Effector memory CD4-positive, alpha-beta T cell (primary cell): ENCODE results near the gene PPP2R2B.

Source experiments
- DNase-seq, 3 donors: peaks; one replicate each; pipeline ENCODE4 v3.0.0-alpha.2; 2020
- H3K27ac ChIP-seq: 2 replicates; pipeline ENCODE4 v1.7.0; 2013; ENCODE audit warnings: mild to moderate bottlenecking, low read length, moderate library complexity; ENCODE audit not compliant: insufficient read depth, poor library complexity, severe bottlenecking
- H3K27me3 ChIP-seq: replicated peaks from 2 replicates; pipeline ENCODE4 v1.7.0; 2013; ENCODE audit warnings: mild to moderate bottlenecking, low read length; ENCODE audit not compliant: insufficient read depth, control insufficient read depth, poor library complexity, severe bottlenecking
- H3K36me3 ChIP-seq: 2 replicates; pipeline ENCODE4 v1.7.0; 2013; ENCODE audit warnings: mild to moderate bottlenecking, low read length, moderate library complexity; ENCODE audit not compliant: control insufficient read depth, insufficient read depth
- H3K4me1 ChIP-seq: 2 replicates; pipeline ENCODE4 v1.7.0; 2013; ENCODE audit warnings: low read length, mild to moderate bottlenecking; ENCODE audit not compliant: control insufficient read depth, insufficient read depth, poor library complexity, severe bottlenecking
- H3K4me3 ChIP-seq: 2 replicates; pipeline ENCODE4 v1.7.0; 2013; ENCODE audit warnings: low read length, low read depth, mild to moderate bottlenecking; ENCODE audit not compliant: insufficient read depth, poor library complexity, severe bottlenecking
- H3K9me3 ChIP-seq: 2 replicates; pipeline ENCODE4 v1.7.0; 2013; ENCODE audit warnings: mild to moderate bottlenecking, low read length, moderate library complexity; ENCODE audit not compliant: control insufficient read depth

Gene PPP2R2B

DNA sequence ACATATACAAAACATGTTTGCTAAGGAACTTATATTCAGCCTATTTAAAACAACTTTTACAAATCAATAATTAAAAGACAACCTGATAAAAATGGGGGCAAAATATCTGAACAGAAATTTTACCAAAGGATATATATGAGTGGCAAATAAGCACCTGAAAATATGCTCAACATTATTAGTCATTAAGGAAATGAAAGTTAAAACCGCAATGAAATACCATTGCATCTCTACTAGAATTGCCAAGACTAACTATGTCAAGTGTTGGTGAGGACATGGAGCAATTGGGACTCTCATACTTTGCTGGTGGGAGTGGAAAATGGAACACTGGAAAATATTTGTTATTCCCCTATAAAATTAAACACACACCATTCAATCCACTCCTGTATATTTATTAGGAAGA is 26.3 kb upstream of the PPP2R2B start:
- Histone ChIP-seq H3K4me1 (no peaks in the 10 kb centered on the region), H3K36me3 (no peaks in the 10 kb centered on the region), H3K27ac (no peak overlapping the region), H3K27me3 (no peaks in the 10 kb centered on the region), H3K9me3 (no peaks in the 10 kb centered on the region), H3K4me3 (no peak overlapping the region)
- DNase-seq, result no peak

DNA sequence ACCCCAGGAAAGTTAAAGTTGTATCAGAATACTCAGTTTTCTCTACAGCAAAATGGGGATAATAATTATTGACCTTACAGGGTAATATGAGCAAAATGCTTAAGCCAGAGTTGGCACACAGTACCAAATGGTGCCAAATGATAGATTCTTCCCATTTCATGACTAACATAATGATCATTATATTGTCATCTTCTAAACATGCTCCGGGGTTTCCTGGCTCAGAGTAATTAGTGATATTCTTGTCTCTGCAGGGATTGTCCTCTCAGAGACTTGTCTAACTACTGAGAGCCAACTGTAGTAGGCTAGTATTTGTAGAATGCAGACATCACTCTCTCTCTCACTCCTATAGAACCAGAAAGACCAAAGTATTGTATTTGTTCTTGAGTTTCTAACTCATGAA is 25.2 kb upstream of the PPP2R2B start:
- no peaks in the 10 kb centered on the region for H3K36me3 ChIP-seq
- H3K4me1 ChIP-seq, result no peaks in the 10 kb centered on the region
- H3K27me3 ChIP-seq, result no peaks in the 10 kb centered on the region
- no peak overlapping the region for H3K27ac ChIP-seq
- H3K9me3 ChIP-seq, result no peaks in the 10 kb centered on the region
- no peak overlapping the region for H3K4me3 ChIP-seq
- no peak for DNase-seq

DNA sequence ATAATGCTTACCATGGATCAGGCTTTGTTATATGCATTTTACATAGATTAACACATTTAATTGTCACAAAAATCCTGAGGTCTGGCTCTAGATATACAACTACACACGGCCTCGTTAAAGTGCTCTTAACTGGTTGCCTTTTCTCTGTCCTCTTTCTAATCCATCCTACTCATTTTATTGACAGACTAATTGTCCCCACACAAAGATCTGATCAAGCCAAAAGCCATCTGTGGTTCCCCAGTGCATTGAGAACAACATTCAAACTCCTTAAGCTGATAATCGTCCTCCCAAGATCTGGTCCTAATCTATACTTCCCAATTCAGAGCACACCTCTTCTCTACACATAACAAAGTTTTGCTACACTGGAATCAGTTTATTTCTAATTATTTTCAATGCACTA is 23.9 kb upstream of the PPP2R2B start:
- Histone ChIP-seq H3K27ac (no peak overlapping the region), H3K9me3 (no peaks in the 10 kb centered on the region), H3K36me3 (no peaks in the 10 kb centered on the region), H3K27me3 (no peaks in the 10 kb centered on the region), H3K4me3 (no peak overlapping the region), H3K4me1 (no peaks in the 10 kb centered on the region)
- DNase-seq, result no peak

DNA sequence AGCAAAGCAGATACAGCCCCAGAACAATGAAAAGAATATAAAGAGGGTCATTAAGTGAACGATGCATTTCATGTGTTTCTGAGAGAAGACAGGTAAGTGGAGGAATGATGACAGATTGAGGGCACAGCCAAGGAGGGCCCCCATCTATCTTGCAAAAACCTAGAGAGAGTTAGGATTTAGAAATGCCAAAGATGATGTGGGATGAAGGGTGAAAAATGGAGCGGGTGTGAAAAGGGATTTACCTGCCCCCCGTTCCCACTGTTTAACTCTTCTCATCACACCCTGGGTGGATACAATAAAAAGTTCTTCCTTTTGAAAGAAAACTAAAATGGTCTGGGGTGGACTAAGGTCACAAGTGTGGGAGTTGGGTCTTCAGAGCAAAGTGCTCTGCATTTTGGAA is 18.5 kb upstream of the PPP2R2B start:
- no peaks in the 10 kb centered on the region for H3K27me3 ChIP-seq
- H3K9me3 ChIP-seq, result no peaks in the 10 kb centered on the region
- H3K36me3 ChIP-seq, result no peaks in the 10 kb centered on the region
- no peak overlapping the region for H3K27ac ChIP-seq
- DNase-seq, result no peak
- H3K4me3 ChIP-seq, result no peak overlapping the region
- H3K4me1 ChIP-seq, result no peaks in the 10 kb centered on the region

DNA sequence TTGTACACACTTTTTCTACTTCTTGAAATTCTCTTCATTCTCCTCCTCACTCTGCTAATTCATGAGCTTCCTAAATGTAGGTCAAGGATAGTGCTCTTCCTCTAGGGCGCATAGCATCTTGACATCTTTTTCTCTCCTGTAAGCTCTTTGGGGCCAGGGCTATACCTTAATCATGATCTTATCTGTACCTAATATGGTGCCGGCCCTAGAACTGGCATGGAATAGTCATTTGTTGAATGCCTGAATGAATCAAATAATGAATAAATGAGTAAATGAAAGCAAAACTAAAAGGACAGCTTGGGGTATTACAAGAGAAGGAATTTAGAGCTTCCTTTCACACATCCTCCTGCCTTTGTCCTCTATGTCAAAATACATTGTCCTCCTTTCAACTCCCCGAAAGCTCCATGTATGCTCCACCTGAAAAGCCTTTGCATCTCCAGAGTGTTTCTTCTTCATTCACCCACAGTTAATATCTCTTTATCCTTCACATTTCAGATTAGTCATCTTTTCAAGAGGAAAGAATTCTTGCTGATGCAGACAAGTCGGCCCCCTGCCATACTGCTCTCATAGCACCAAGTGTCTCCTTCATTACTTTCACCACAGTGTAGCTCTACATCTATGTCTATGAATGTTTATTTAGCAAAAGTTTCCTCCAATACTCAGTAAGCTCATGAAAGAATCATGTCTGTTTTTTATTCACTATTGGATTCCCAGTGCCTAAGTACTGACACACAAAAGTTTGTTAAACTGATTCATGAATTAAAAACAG is 16.4 kb upstream of the PPP2R2B start:
- no peak for DNase-seq
- Histone ChIP-seq H3K27me3 (no peaks in the 10 kb centered on the region), H3K36me3 (no peaks in the 10 kb centered on the region)

DNA sequence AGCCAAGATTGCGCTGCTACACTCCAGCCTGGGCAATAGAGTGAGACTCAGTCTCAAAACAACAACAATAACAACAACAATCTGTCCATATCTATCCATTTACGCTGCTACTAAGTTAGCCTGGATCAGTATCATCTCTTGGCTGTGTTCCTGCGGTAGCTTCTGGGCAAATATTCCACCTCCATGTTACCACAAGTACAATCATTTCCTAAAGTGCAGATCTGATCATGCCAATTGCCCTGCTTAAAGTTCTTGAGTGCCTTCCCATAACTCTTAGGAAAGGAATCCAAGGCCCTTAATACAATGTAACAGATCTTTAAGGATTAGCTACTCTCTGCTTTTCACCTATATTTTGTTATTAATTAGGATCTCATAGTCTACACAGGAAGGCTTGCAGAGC is 15.4 kb upstream of the PPP2R2B start:
- Histone ChIP-seq H3K4me3 (no peak overlapping the region), H3K27ac (no peak overlapping the region)
- no peak for DNase-seq

More for the DNA sequence above, 16.4 kb upstream of the PPP2R2B start:
- H3K27ac ChIP-seq, result no peak overlapping the region
- no peaks in the 10 kb centered on the region for H3K4me1 ChIP-seq
- H3K9me3 ChIP-seq, result no peaks in the 10 kb centered on the region
- H3K4me3 ChIP-seq, result no peak overlapping the region

DNA sequence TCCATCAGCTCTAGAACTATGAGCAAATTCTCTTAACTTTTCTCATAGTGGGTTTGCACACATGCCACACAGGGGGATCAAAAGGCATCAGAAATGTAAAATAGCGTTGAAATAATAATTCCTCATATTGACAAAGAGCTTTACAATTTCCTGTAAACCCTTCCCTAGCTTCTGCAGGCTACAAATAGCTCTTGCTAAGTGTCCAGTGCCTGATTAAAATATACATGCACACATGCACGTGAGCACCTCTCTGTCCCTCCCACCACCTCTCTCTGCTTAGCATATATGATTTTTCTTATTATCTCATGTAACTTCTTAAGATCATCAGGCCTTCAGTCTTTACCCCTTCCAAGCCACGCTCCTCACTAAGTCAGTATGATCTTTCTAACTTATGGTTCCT is 13.7 kb upstream of the PPP2R2B start:
- no peaks in the 10 kb centered on the region for H3K4me1 ChIP-seq
- no peaks in the 10 kb centered on the region for H3K9me3 ChIP-seq
- no peak for DNase-seq
- no peak overlapping the region for H3K27ac ChIP-seq
- H3K36me3 ChIP-seq, result no peaks in the 10 kb centered on the region
- no peak overlapping the region for H3K4me3 ChIP-seq
- no peaks in the 10 kb centered on the region for H3K27me3 ChIP-seq

More for the DNA sequence above, 15.4 kb upstream of the PPP2R2B start:
- no peaks in the 10 kb centered on the region for H3K36me3 ChIP-seq
- no peaks in the 10 kb centered on the region for H3K27me3 ChIP-seq
- H3K4me1 ChIP-seq, result no peaks in the 10 kb centered on the region
- H3K9me3 ChIP-seq, result no peaks in the 10 kb centered on the region

DNA sequence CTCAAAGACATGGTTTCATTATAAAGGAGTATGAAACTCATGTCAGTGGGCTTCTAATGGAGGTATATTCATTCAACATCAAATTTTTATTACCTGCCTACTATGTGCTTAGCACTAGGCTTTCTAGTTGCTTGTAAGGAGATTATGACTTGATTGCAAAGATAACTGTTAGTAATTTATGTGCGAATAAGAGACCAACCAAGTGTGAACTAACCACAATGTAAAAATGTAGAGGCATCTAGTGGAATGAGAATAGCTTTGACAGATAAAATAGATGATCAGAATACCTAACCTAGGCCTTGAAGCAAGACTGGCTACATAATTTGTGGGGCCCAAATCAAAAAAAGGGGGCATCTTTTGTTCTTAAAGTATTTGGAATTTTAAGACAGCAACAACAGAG is 13.0 kb upstream of the PPP2R2B start:
- H3K27ac ChIP-seq, result no peak overlapping the region
- H3K36me3 ChIP-seq, result no peaks in the 10 kb centered on the region
- DNase-seq, result no peak
- no peaks in the 10 kb centered on the region for H3K9me3 ChIP-seq
- H3K4me1 ChIP-seq, result no peaks in the 10 kb centered on the region
- H3K27me3 ChIP-seq, result no peaks in the 10 kb centered on the region
- no peak overlapping the region for H3K4me3 ChIP-seq

DNA sequence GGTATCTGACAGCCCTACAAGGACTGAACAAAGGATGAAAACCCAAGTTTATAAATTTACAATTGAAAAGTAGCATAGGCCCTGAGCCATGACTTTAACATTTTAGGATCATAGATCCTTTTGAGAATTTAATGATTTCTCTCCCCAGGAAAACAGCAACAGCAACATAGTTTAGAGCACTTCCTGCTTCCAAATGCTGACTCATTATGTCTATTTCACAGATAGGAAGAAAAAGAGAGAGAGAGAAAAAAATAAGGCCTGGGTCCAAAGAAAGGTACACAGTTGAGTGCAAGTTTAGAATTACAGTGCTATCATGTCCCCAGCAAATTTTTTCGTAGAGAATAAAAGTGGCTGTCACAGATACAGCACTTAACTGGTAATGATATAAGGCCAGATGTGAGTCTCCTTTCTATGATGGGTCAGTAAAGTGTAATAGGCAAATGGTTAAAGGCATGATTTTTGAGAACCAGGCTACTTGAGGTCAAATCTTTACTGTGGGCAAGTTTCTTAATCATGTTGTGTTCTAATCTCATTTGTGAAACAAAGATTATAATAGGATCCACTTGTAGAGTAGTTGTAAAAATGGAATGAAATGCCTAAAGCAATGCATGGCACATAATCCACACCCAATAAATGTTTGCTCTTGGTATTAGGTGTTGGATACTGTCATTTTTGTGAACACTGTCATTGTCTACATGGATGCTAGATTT is 12.3 kb upstream of the PPP2R2B start:
- Histone ChIP-seq H3K9me3 (no peaks in the 10 kb centered on the region), H3K27me3 (no peaks in the 10 kb centered on the region), H3K36me3 (no peaks in the 10 kb centered on the region), H3K4me3 (no peak overlapping the region), H3K4me1 (no peaks in the 10 kb centered on the region), H3K27ac (no peak overlapping the region)
- no peak for DNase-seq

DNA sequence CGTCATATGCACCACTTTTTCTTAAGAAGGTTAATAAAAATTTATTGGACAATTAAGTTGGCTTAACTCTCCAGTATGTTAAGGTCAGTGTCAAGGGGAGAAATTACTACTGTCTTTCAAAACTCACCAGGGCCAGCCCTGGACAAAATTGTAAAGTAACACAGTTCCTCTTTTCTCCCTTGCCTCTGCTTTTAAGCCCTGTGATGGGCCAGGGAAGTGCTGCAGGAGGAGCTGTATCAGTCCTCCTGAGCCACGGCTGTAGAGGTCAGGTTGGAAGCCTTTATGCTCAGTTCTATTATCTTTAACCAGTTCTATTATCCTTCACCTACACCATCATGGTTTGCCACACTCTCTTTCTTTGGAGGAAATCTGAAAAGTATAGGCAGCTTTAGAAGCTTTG is 11.5 kb upstream of the PPP2R2B start:
- no peak for DNase-seq
- Histone ChIP-seq H3K27me3 (no peaks in the 10 kb centered on the region), H3K36me3 (no peaks in the 10 kb centered on the region), H3K9me3 (no peaks in the 10 kb centered on the region), H3K27ac (no peak overlapping the region), H3K4me1 (no peaks in the 10 kb centered on the region), H3K4me3 (no peak overlapping the region)
